Panc1 (cell line): ENCODE measurements around the gene CFAP69.

Experiments used
- CTCF ChIP-seq: fragments of 450-650 bp; IDR thresholded peaks from 2 replicates; pipeline ENCODE4 v1.5.1; 2017; ENCODE audit warnings: mild to moderate bottlenecking
- POLR2AphosphoS5 ChIP-seq: IDR thresholded peaks from 2 replicates; pipeline ENCODE4 v1.6.1; 2012; ENCODE audit warnings: mild to moderate bottlenecking, low read depth, low read length, moderate library complexity
- SIN3A ChIP-seq: IDR thresholded peaks from 2 replicates; pipeline ENCODE4 v1.6.1; 2012; ENCODE audit warnings: low read depth, mild to moderate bottlenecking, low read length, moderate library complexity, borderline replicate concordance; ENCODE audit not compliant: insufficient read depth

GRCh38 chr7:90271753-90272152 lies 26.8 kb downstream of the CFAP69 start:
- TF ChIP-seq SIN3A (no peak), CTCF (no peak), POLR2AphosphoS5 (no peak)
